G401.6 (cell line): ENCODE results near the gene PIP4K2C.
"Not testable (repeated sequence)": the region's sequence is repeated elsewhere in the genome, so short reads cannot be mapped to it uniquely, and the experiment has no call there.

Experiments
- FAIRE-seq: peaks from 2 replicates; lab custom pipeline; 2012; peaks lifted over from hg19 to GRCh38; lab: Jason Lieb, UNC

PIP4K2C gene

DNA sequence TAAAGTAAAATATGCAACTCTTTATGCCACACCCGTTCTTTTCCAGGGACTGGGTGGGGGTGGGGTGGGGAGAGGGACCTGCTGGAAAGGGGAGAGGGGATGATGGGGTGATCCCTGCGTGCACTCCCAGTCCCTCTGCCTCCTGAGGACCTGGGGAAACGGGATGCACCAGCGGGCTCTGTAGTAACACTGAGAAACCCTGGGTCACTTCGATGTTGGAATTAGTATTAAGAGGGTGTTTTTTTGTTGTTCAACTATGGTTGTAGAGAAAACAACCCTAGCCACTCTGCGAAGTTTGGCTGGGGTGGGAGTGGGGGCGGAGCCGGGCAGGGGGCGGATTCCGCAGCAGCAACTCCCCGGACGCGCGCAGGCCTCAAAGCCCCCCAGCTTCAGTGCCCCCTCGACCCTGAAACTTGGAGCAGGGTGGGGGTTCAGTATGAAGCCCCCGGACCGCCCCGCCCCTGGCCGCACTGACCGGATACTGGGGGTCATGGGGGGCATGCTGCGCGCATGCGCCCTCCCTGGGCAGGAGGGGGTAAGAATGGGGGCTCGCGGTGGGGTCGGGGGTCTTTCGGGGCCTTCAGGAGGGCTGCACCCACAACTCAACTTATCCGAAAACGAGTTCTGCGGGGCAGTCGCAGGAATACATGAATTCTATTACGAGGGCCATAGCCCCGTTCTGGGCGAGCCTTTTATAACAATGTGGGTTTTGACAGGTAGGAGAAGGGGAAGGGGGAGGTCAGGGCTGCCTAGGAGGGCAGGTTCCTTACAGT lies 19.0 kb downstream of the PIP4K2C start:
- no peak for FAIRE-seq

DNA sequence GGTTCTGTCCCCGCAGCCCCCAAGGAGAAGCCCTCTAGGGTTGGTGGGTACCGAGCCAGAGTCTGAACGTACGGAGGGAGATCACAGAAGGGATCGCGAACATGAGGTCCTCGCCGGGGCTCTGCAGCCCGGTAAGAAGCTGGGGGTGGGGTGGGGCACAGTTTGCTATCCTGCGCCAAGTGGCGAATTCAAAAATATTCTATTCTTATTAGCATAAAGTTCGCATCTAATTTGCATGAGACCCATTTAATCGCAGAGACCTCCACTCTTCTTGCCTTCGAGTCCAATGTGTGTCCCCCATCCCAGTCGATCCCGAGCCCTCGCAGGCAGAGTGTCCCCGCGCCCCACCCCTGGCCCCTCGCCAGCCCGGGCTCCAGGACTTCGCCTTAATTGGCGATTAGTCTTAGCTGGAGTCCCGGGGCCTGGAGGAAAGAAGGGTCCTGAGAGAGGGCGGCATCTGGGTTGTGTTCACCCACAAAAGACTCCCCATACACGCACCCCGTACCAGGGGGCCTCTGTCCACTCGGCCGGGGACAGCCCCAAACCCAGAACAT lies 19.6 kb downstream of the PIP4K2C start:
- FAIRE-seq, result no peak

DNA sequence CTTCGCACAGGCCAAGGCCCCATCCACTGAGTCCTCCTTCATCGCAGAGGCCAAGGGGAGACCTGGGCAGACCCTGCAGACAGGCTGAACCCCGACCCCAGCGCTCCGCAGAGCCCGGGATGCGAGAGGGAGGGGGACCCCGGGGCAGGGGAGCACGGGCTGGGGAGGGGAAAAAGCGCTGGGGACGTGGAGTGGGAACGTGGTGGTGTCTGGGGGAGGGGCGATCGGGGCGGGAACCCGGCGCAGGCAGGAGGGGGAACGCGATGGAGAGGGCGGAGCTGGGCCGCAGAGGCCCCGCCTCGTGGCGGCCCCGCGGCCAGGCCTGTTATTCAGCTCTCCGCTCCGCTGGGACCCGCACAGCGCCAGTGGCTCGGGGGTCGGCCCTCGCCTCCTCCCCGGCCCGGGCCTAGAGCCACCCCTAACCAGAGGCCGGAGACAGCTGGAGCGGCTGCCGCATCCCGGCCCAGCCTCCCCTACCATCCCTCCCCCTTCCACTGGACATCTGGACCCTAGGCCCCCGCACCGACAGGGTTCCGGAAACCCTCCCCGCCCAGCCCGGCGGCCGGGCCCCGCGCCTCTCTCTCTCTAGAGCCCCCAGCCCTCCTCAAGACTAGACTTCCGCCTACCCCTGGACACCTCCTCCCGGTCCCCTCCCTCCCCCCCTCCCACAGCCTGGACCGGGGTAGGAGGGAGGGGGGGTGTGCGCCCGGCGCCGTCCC lies 20.3 kb downstream of the PIP4K2C start, which contains the start of gene ARHGEF25:
Gene ARHGEF25, plus strand, starts transcription at position 328 of the 719 bp plus-strand sequence. CDS start 460 bp downstream, outside the sequence.
- no peak for FAIRE-seq

DNA sequence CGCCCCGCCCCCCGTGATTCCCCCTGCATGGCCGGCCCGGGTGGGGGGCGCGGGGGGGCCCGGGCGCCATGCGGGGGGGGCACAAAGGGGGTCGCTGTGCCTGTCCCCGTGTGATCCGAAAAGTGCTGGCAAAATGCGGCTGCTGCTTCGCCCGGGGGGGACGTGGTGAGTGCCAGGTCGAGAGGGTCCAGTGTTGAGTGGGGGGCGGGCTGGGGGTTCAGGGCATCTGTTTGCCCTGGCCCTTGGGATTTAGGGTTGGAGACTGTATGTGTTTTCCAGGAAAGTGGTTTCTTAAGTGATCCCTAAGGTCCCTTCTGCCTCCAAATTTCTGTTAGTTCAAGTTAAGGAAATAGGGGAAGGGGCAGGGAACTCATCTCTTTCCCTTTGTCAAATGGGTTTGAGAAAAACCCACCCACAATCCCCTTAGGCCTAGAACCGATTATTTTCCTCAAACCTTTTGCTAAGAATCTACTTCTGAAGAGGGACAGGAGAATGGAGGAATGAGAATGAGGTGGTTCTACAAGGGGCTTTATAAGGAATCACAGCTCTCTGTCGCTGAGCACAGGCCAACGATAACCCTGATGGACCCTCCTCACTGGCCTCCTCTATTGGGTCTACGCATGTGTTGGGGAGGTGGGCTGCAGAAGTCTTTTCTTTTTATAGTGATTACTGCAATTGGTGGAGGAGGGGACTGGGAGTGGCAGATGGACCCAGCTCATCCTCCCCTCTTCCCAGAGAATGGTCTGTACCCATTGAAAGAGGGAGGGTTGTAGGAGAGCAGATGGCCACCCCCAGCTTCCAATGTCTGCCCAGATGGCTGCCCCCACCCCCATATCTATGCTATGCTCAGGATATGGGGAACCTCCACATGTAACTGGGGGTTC lies 21.1 kb downstream of the PIP4K2C start:
- no peak for FAIRE-seq

DNA sequence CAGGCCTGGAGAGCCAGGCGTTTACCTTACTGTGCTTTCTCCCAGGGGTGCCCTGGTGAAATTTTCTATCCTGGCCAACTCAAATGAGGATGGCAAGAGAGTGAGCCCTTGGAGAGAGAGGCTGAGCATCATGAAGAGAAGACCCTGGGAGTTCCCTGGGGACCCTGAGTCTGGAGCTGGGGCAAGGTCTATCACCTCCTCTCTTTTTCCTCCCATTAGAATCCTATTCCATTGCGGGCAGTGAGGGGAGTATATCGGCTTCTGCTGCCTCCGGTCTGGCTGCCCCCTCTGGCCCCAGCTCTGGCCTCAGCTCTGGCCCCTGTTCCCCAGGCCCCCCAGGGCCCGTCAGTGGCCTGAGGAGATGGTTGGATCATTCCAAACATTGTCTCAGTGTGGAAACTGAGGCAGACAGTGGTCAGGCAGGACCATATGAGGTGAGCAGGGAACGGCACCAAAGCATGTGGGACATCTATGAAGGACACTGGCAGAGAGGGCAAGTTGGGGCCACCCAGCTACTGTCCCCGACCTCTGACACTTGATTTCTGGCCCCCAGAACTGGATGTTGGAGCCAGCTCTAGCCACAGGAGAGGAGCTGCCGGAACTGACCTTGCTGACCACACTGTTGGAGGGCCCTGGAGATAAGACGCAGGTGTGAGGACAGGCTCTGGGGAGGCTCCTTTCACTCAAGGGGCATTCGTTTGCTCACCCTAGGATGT lies 21.9 kb downstream of the PIP4K2C start:
- no peak for FAIRE-seq

DNA sequence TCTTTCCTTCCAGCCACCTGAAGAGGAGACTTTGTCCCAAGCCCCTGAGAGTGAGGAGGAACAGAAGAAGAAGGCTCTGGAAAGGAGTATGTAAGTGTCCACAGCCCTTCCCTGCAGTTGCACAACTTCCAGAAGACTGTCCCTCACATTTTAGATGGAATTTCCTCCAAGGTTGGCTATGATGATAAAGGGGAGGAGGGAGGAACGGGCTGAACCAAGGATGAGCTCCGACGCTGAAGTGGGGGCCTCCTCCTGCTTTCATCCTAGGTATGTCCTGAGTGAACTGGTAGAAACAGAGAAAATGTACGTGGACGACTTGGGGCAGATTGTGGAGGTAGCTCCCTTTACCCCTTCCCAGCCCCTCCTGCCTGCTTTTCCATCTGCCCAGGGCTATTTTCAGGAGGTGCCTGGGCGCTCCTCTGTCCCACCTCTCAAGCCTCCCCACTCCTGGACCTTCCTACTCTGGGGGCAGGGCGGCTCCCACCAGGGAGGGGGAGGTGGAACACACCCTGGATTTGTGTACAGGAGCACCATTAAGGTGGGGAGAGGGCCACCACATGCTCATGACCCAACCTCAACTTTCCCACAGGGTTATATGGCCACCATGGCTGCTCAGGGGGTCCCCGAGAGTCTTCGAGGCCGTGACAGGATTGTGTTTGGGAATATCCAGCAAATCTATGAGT lies 22.6 kb downstream of the PIP4K2C start:
- no peak for FAIRE-seq

DNA sequence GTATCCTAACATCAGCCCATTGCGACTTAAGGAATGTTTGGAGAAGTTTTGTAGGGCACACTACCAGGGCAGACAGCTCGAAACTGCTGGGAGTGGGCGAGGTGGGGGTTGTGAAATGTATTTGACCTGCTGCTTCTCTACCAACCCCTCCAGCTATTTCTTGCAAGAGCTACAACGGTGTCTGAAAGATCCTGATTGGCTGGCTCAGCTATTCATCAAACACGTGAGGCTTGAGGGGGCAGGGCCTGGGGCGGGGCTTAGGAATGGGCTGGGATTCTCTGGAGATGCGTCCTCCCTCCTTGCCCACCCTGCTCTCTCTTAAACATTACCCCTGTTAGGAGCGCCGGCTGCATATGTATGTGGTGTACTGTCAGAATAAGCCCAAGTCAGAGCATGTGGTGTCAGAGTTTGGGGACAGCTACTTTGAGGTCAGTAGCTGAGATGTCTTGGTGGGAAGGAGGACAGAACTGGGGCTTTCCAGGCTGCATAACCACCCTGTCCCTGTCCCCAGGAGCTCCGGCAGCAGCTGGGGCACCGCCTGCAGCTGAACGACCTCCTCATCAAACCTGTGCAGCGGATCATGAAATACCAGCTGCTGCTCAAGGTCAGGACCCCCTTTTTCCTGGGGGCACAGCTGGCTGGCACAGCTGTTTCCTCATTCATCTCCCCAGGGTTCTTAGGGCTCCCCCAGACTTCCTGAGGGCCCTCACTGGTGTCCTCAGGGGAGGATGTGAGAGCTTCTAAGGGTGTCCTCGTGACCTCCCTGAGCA lies 23.4 kb downstream of the PIP4K2C start:
- no peak for FAIRE-seq

DNA sequence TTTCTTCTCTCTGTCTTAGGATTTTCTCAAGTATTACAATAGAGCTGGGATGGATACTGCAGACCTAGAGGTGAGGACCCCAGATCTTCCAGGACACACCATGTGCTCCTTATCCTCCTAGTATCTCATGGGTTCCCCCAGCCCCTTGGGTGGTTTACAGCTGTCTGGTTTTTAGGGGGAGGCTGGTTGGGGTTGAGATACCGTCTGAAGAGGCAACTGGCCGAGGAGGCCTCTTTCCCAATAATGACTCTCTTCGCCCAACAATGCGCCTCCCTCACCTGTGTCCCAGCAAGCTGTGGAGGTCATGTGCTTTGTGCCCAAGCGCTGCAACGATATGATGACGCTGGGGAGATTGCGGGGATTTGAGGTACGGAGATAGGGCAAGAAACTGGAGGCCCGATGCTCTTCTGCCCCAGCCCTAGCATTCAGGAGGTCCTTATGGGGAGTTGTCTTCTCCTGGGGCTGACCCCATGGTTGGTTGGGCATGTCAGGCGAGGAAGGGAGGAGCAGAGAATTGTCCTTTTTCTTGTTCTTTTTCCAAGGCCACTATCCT lies 24.0 kb downstream of the PIP4K2C start:
- no peak for FAIRE-seq

DNA sequence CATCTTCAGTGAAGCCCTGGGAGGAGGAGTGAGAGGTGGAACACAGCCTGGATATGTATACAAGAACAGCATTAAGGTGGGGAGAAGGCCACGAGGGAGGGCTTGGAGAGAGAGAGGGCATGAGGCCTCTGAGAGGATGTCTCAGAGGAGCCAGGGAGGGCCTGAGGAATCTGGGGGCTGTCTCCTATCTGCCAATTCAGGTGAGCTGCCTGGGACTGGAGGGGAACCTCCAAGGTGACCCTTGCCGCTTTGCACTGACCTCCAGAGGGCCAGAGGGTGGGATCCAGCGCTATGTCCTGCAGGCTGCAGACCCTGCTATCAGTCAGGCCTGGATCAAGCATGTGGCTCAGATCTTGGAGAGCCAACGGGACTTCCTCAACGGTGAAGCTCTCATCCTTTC lies 24.6 kb downstream of the PIP4K2C start:
- no peak for FAIRE-seq

DNA sequence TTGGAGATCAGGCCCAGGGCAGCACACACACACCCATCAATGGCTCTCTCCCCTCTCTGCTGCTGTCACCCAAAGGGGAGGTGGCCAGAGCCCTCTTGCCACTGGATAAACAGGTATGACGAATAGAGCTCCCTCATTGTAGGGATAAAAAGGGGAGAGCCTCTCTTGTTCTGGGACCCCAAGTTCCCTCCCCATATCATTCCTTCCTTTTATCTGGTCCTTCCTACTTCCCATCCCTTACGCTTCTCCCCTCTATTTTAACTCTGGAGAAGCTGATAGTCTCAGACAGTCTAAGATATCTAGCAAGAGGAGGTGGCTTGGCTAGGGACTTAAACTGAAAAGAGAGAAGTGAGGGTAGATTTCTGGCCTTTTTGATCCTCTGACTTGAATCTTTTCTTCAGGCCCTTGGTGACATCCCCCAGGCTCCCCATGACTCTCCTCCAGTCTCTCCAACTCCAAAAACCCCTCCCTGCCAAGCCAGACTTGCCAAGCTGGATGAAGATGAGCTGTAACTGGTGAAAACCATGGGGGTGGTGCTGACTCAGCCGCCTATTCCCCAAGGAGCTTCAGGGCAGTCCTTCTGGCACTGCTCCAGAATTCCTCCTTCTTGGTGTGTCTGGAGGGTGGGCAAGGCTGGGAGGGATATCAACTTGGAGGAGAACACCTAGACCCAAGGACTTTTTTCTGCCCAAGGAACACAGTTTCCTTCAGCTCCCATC lies 25.6 kb downstream of the PIP4K2C start:
- no peak for FAIRE-seq

DNA sequence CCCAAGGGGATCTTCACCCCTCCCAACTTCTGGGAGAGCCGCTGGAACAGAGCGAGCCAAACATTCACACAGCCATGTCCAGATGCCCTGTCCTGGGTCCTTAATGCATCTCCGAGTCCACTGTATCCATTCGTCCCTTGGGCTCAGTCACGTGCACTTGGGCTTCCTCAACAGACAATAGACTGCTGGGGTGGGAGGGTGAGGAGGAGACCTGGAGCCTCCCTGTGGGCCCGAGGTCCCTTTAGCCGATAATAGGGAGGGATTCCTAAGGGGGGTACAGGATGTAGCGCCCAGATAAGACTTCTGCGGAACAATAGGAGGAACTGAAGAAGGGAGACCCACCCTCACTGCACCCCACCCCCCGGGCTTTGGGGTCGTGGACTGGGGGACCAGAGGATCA lies 26.9 kb downstream of the PIP4K2C start:
- no peak for FAIRE-seq

DNA sequence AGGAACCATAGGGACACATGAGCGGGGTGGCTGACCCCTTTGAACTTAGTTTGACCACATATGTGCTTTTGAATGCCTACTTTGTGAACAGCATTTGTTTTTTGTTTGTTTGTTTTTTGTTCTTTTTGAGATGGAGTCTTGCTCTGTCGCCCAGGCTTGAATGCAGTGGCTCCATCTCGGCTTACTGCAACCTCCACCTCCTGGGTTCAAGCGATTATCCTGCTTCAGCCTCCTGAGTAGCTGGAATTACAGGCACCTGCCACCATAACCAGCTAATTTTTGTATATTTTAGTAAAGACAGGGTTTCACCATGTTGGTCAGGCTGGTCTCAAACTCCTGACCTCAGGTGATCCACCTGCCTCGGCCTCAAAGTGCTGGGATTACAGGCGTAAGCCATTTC lies 27.4 kb downstream of the PIP4K2C start:
- FAIRE-seq, result not testable (repeated sequence)

DNA sequence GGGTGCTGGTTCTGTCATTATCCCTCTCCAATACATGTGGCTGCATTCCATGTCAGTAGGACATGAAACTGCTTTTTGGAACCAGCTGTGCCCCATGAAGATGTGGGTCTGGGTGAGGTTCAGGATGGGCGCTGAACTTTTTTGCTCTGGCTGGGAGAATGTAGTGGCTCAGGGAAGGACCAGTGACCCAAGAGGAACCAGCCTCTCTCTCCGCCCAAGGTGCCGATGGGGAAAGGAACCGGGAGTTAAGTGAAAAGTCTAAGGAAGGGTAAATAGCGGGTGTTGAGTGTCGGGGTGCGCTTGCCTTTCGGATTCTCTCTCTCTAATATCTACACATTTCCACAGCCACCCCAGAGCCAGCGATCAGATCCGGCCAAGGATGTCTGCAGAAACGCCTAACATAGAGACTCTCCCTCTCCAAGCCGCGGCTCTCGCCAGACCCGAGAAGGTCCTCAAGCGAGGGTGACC lies 28.0 kb downstream of the PIP4K2C start:
- FAIRE-seq, result no peak

DNA sequence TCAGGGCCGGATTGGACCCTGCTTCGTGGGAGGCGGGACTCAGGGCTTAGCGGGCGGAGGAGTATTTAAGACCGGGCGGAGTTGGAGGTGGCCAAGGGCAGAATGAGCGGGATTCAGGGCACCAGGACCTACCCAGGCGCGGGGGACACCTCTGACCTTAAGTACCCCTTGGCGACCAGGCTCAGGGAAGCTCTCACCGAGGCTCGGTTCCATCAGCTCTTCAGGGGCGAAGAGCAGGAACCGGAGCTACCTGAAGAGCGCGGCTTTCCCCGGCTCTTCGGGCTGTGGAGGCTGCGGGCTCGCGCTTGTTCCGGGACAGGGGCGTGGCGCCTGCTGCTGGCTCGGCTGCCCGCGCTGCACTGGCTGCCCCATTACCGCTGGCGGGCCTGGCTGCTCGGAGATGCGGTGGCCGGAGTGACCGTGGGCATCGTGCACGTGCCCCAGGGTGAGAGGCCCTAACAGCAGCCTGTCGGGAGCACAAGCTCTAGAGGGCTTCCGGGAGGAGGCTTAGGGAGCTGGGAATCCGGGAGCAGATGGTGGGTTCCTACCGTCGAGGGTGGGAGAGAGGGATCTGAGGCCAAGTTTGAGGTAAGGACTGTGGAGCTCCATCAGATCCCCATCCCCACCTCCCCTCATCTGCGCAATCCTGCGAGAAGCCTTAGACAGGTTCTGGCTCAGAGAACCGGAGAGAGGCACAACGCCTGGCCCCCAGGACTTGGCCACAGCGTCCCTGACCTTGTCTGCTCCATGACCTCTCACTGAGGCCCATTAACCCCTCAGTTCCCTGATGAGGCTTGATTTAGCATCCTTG lies 28.6 kb downstream of the PIP4K2C start:
- no peak for FAIRE-seq

DNA sequence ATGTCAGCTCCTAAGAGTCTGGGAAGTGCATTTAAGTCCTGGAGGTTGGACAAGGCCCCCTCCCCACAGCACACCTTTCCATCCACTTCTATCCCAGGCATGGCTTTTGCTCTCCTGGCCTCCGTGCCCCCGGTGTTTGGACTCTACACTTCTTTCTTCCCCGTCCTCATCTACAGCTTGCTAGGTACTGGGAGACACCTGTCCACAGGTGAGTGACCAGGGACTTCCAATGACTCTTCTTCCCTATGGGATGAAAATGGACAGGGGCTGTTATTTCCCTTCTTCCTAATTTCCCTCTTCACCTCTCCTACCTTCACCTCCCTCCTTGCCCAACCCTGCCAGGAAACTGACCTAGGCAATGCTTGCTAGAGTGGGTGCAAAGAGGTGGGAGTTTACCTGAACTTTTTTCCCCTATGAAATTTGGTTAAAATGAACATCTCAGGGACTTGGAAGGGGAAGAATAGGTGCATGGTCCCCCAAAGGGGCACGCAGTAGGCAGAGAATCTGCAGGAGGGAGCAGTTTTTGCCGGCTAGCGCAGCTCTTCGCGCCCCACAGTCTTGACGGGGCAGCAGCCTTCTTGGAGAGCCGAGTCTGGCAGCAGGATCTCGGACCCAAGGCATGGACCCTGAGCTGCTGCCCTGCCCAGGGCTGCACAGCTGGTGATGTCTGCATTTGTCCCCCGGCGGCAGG lies 29.4 kb downstream of the PIP4K2C start:
- FAIRE-seq, result no peak

DNA sequence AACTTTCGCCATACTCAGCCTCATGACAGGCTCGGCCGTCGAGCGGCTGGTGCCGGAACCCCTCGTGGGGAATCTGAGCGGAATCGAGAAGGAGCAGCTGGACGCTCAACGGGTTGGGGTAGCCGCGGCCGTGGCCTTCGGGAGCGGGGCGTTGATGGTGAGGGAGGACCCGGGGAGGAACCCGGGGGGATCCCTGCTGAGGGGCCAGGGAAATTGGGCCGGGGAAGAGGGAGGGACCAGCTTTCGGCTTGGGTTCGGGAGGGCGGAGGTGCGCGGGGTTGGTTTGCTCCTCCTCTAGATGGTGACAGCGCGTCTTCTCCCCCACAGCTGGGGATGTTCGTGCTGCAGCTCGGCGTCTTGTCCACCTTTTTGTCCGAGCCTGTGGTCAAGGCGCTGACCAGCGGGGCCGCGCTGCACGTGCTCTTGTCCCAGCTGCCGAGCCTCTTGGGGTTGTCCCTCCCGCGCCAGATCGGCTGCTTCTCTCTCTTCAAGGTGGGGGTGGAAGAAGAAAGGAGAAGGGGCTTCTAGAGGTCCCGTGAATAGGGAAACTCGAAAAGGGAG lies 30.0 kb downstream of the PIP4K2C start:
- no peak for FAIRE-seq
